WERI-Rb-1 (cell line): ENCODE data around the gene MAD1L1.

Source experiments
- DNase-seq: peaks from one replicate; pipeline ENCODE4 v3.0.0-alpha.2; 2020
- H3K27ac ChIP-seq: fragments of 250-450 bp; sonication (Bioruptor Pico); 2 replicates; pipeline ENCODE4 v1.5.1; 2020; ENCODE audit warnings: mild to moderate bottlenecking, moderate library complexity
- H3K27me3 ChIP-seq: fragments of 250-450 bp; sonication (Bioruptor Pico); 2 replicates; pipeline ENCODE4 v1.5.1; 2021; ENCODE audit warnings: mild to moderate bottlenecking, low read depth, moderate library complexity; ENCODE audit not compliant: insufficient read depth, severe bottlenecking
- H3K36me3 ChIP-seq: fragments of 250-450 bp; sonication (Bioruptor Pico); 2 replicates; pipeline ENCODE4 v1.5.1; 2020; ENCODE audit warnings: mild to moderate bottlenecking, moderate library complexity
- H3K4me3 ChIP-seq: 2 replicates; pipeline ENCODE4 v1.5.1; 2011; ENCODE audit warnings: low read depth, mild to moderate bottlenecking, control low read depth, low read length
- H3K9me3 ChIP-seq: fragments of 250-450 bp; sonication (Bioruptor Pico); 2 replicates; pipeline ENCODE4 v1.5.1; 2021; ENCODE audit warnings: mild to moderate bottlenecking, moderate library complexity; ENCODE audit not compliant: severe bottlenecking
- CTCF ChIP-seq: IDR thresholded peaks from 2 replicates; pipeline ENCODE4 v1.5.1; 2011; ENCODE audit warnings: low read depth, mild to moderate bottlenecking, control low read depth, inconsistent platforms, low read length

The MAD1L1 gene

GRCh38 chr7:1810521-1810920 is 422.2 kb downstream of the MAD1L1 start:
- no peak for TF ChIP-seq CTCF
- Histone ChIP-seq H3K36me3 (no peaks in the 10 kb centered on the region; the same call in 1 of the 2 replicates), H3K4me3 (no peak overlapping the region), H3K27me3 (no peaks in the 10 kb centered on the region), H3K9me3 (no peaks in the 10 kb centered on the region), H3K27ac (no peak overlapping the region)
- no peak for DNase-seq

- Histone ChIP-seq H3K4me3 (no peak overlapping the region), H3K27ac (no peak overlapping the region), H3K9me3 (no peaks in the 10 kb centered on the region), H3K36me3 (no peaks in the 10 kb centered on the region; the same call in 1 of the 2 replicates), H3K27me3 (no peaks in the 10 kb centered on the region)
- no peak for DNase-seq
- no peak for TF ChIP-seq CTCF
Measured at GRCh38 chr7:1809601-1810258, 423.0 kb downstream of the MAD1L1 start.

GRCh38 chr7:1809070-1809469 is 423.7 kb downstream of the MAD1L1 start:
- Histone ChIP-seq H3K27me3 (no peaks in the 10 kb centered on the region), H3K9me3 (no peaks in the 10 kb centered on the region), H3K36me3 (no peaks in the 10 kb centered on the region; the same call in 1 of the 2 replicates), H3K27ac (no peak overlapping the region), H3K4me3 (no peak overlapping the region)
- DNase-seq, result no peak
- TF ChIP-seq CTCF, result no peak

GRCh38 chr7:1807821-1808600 is 424.7 kb downstream of the MAD1L1 start:
- H3K27me3 ChIP-seq, result no peaks in the 10 kb centered on the region
- no peak overlapping the region for H3K27ac ChIP-seq
- no peaks in the 10 kb centered on the region for H3K9me3 ChIP-seq
- TF ChIP-seq CTCF, result no peak
- DNase-seq, result no peak
- H3K4me3 ChIP-seq, result no peak overlapping the region
- H3K36me3 ChIP-seq, result no peaks in the 10 kb centered on the region

GRCh38 chr7:1806354-1806753 is 426.4 kb downstream of the MAD1L1 start:
- H3K27me3 ChIP-seq, result no peaks in the 10 kb centered on the region
- TF ChIP-seq CTCF, result no peak
- DNase-seq, result no peak
- no peaks in the 10 kb centered on the region for H3K36me3 ChIP-seq
- no peak overlapping the region for H3K27ac ChIP-seq
- H3K4me3 ChIP-seq, result no peak overlapping the region
- H3K9me3 ChIP-seq, result peaks cover 7% of the 10 kb centered on the region
